ENCODE measurements around the gene ARHGDIG.
"Not testable (repeated sequence)": the region's sequence is repeated elsewhere in the genome, so short reads cannot be mapped to it uniquely, and the experiment has no call there.

The ARHGDIG gene

GRCh38 chr16:301950-302349 lies 21.6 kb downstream of the ARHGDIG start:
- no peak for DNase-seq

GRCh38 chr16:303760-304505 lies 23.5 kb downstream of the ARHGDIG start:
- no peak for DNase-seq

DNA sequence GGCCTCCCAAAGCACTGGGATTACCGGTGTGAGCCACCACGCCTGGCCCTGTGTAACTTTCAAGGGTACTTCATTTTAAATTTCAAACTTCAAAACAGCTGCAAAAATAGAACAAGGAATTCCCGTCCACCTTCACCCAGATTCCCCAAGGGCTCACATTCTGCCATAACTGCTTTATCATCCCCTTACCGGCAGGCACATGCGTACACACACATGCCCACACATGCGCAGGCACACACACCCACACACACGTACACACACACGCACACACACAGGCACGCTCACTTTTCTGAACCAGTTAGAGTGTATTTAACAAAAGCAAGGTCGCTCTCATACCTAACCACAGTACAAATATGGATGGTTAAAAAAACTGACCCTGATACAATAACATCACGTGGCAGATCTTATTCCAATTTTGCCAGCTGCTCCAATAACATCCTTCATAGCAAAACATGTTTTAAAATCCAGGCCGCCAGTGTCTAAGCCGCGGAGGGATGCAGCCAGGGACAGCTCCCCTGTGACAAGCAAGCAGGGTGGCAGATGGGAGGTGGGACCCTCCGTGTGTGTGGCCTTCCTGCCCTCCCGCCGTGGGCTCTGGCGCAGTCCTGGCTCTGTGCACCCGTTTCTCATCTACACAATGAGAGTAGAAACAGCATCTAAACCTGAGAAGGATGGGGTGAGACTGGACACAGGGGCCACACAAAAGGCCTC lies 25.7 kb downstream of the ARHGDIG start:
- DNase-seq, result no peak

- DNase-seq, result no peak
These were observed 26.6 kb downstream of the ARHGDIG start for GRCh38 chr16:306911-307370.

DNA sequence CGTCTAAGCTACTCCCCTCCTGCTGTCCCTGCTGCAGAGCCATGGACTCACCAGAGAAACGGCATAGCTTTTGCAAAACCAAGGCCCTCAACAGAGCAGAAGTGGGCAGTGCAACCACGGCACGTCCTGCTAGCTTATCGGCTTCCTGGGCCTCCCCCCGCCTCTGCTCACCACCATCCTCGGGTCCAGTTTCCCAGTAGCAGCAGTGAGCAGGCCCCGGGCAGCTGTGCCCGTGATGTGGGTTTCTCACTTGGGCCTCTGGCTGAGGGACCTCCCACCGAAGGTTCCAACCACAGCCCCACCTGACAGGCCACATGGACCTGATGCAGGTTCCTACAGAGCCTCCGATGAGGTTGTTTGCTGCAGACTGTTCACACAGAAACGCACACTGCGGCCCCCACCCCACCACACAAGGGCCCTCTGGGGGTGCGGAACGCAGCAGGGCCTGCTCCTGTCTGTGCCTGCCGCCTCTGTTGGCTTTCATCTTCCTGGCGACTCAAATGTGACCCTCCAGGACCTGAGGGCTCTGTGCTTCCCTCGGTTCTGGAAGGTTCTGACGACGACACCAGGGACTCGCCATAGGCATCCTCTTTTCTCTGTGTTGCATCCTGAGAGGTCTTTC lies 27.4 kb downstream of the ARHGDIG start:
- no peak for DNase-seq

GRCh38 chr16:309476-309875 lies 29.1 kb downstream of the ARHGDIG start:
- no peak for DNase-seq

GRCh38 chr16:311725-312124 lies 31.3 kb downstream of the ARHGDIG start:
- DNase-seq, result no peak

DNA sequence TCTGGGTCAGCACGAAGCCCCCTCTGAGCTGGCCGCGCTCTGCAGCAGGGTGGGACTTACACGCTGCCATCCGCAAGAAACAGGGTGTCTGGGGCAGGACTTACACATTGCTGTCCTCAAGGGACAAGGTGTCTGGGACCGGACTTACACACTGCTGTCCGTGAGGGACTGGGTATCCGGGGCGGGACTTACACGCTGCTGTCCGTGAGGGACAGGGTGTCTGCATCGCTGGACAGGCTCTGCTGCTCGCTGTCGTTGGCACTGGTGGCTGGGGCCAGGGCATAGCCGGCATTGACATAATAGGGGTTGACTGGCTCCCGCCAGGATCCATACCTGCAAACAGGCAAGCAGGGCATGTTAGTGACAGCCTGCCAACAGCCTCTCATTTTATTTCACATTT lies 34.0 kb downstream of the ARHGDIG start:
- no peak for DNase-seq

DNA sequence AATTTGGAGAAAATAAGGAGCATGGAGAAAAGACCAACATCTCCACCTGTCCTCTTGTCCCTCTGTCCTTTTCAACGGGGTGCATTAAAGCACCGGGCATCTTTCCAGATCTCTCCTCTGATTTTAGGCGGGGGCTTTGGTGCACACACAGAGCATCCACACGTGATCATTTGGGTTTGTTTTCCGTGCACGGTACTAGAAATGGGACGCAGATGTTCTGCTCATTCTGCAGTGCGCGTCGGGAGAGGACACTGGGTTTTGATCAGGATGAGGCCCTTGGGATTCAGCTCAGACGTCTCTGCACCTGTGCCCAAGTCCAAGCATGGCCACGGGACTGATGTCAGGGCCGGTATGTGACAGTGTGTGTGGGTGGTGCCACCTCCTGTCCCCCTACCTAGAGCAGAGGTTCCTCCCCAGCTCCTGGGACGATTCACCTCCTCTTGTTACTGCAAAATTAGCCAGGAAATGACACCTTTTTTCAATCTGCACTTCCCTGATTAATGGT lies 34.5 kb downstream of the ARHGDIG start:
- no peak for DNase-seq

DNA sequence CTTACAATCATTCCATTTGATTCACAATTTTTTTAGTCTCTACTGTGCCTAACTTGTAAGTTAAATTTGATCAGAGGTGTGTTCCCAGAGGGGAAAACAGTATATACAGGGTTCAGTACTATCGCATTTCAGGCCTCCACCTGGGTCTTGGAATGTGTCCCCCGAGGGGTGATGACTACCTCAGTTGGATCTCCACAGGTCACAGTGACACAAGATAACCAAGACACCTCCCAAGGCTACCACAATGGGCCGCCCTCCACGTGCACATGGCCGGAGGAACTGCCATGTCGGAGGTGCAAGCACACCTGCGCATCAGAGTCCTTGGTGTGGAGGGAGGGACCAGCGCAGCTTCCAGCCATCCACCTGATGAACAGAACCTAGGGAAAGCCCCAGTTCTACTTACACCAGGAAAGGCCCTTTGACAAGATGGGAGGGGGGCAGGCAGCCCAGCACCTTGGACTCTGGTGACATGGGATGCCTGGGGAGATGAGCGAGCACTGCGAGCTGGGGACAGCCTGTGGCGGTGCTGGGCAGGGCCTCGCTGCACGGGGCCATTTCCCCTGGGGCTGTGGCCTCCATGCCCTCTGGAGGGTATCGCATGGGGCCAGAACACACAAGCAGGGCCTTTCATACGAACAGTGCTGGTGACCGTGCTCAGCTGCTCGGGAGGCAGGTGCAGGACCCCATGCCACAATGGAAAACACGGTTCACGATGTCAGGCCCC lies 36.5 kb downstream of the ARHGDIG start:
- no peak for DNase-seq

DNA sequence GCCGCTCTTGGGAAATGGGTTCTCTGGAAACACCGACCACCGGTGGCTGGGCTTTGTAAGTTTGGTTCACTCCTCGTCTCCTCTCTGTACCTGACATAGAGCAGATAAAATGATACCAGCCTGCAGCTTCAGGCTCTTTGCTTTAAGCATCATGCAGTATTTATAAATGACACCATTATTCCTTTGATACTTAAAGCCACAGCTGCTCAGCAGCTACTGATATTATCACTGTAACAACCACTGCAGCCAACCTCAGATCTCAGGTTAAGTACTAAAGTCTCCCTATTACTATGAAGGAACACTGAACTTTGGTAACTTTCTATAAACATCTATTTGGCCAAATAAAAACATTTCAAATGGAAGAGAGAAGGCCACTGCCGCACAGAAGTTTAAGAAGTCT lies 37.2 kb downstream of the ARHGDIG start:
- no peak for DNase-seq

GRCh38 chr16:318628-319027 lies 38.2 kb downstream of the ARHGDIG start:
- DNase-seq, result no peak

DNA sequence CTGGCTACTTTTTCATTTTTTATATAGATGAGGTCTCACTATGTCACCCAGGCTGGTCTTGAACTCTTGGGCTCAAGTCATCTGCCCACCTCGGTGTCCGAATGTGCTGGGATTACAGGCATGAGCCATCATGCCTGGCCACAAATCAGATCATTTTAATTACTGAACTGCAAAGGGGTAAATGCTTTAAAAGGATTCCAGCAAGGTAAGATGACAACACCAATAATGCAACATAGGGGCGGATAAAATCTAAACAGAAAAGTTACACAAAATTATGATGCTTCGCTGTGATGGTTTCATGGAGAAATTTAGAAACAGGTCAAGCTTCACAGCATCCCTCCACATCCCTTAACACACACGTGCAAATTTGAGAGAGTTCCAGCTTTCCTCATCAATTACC lies 39.8 kb downstream of the ARHGDIG start:
- no peak for DNase-seq

DNA sequence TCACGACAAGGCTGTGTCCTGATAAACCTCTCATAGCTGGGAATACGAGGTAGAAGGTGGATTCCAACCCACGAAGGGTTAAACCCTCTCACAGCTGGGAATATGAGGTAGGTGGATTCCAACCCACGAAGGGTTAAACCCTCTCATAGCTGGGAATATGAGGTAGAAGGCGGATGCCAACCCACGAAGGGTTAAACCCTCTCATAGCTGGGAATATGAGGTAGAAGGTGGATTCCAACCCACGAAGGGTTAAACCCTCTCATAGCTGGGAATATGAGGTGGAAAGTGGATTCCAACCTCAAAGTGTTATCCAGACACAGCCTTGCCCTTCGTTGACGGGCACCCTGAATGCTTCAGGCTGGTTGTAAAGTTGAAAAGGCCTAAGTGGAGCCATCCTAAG lies 41.1 kb downstream of the ARHGDIG start:
- DNase-seq, result no peak

DNA sequence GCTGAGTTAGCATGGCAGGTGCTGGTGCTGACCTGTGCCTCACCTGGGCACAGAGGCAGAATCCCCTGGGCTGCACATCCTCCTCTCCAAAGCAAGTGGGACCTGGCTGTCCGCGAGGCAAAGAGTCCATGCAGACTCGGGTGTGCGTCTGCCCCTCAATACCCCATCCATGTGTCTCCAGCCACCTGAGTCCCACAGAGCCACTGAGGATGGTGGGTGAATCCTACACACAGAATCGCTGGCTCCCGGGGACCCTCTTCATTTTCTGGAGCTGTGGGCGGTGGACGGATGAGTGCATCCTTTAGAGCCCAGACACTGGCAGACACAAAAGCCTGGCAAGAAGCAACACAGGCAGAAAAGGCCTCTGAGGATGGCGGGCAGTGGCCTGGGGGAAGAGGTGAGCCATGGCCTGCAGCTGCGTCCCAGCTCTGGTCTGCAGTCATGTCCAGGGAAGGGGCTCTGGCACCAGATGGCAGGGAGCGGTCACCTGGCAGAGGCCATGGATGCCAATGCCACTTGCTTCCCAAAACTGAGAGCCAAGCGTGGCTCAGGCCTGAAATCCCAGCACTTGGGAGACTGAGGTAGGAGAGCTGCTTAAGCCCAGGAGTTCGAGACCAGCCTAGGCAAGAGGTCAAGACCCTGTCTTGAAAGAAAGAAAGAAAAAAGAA lies 42.2 kb downstream of the ARHGDIG start:
- no peak for DNase-seq

DNA sequence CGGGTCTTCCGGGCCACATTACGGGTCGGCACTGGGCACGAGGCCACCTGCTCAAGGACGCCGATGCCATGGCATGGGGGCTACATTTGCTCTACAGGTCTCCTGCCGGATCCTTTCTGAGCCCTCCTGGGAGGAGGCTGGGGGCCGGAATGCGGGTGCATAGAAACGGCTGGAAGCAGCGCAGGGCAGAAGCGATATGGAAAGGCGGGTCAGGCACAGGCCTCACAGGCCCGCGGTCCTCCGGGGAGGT lies 43.7 kb downstream of the ARHGDIG start:
- DNase-seq, result no peak

DNA sequence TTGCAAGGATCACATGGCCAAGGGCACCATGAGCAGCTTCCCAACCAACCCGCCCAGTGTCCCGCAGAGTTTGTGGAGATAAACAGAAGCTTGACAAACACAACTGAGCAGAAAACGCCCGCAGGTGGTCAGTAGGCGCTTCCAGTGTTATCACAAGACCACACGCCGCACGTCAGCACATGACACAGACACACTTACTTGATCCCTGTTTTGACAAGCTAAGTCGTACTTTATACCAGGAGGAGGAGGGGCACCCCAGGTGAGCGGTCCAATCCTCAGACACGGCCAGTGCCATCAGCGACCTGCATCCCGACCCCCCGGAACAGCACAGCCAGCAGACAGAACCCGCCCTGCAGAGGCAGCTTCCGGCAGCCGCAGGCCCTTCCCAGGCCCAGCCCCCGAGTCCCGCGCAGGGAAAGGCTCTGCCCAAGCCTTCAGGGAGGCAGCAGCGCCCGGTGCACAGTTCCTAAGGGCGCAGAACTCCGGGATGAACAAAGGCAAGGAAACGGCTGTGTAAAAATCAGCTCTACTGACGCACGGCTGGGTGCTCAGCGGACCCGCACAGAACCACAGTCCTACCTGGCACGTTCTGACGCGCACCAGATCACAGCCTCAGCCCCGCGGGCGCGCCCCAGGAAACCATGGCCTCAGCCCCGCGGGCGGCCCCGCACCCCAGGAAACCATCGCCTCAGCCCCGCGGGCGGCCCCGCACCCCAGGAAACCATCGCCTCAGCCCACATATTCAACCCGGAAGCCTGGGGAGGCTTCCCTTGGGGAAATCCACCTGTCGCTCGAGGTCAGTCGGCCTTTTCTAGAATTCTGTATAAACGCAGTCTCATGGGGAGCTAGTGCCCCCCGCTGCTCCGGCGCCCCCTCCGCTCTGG lies 44.3 kb downstream of the ARHGDIG start:
- no peak for DNase-seq

GRCh38 chr16:325375-326145 lies 45.2 kb downstream of the ARHGDIG start:
- no peak for DNase-seq

DNA sequence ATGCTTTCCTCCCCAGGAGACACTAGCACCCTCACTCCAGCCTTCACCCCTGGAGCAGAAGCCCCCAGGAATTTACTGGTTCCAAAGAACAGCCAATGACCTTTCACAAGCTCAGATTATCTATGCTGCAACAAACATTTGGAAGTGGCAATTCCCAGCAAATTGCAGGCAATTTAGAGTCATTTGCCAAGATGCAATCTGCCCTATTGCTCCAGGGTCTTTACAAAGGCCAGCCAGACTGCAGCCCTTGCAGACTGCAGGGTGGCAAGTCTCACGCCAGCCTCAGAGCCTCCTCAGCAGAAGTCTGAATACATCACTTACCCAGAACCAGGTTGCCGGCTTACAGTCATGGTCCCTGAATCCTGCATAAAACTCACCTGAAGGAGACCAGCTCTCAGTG lies 50.4 kb downstream of the ARHGDIG start:
- no peak for DNase-seq

DNA sequence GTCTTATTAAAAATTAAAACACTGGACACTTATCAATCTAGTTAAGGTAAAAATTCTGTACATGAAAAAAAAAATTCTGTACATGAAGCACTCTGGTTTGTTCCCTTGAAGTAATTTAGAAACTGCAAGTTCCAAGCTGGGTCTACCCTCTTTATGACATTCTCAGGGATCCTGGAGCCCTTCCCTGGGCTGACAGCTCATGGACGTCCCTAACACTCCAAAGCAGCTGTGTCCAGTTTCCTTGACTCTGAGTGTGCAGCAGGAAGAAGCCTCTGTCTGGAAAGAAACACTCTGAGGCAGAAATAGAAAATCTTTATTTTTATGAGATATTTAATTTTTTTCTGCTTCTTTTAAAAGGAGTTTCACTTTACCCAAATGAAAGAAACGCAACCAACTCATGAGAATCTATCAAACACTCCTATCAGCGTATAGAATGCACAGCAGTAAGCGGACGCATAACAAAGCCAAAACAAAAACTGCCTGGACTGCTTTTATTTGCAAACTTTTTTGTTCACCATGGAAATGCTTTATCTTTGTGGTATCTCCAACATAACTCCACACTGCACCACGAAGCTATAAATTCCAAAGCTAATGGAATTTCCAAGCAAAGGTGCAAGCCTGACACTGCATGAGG lies 50.9 kb downstream of the ARHGDIG start:
- not testable (repeated sequence) for DNase-seq

Data from T1000 (cell line).